Astrocyte (in vitro differentiated cells and primary cell): Measurements from ENCODE around the gene ZNF595.

ENCODE experiments used
- EZH2 ChIP-seq: IDR thresholded peaks from 2 replicates; pipeline ENCODE4 v1.6.1; 2012; ENCODE audit warnings: mild to moderate bottlenecking, low read length, inconsistent platforms; ENCODE audit not compliant: insufficient read depth
- TF ChIP-seq, protein P1 (sequence below): IDR thresholded peaks from 2 replicates; pipeline ENCODE4 v1.5.1; 2011; ENCODE audit warnings: low read depth, mild to moderate bottlenecking, inconsistent platforms, low read length, moderate library complexity; ENCODE audit not compliant: insufficient read depth

DNA sequence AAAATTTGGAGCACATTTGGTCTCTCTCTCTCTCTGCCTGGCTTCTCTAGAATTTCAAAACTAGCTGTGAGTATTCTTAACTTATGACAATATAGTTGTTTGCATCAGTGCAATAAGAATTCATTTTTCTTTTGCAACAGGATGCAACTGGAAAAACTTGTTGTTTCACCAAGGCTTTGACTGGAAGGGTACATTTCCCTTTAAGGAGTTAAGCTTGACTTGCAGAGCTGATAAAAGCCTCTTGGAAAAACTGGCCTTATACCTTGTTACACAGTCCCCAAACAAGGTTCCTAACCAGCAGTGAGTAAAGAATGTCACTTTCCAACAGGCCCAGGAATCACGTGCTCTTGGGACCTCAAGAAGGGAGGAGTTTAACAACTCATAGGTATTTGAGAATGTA, 45.3 kb downstream of the ZNF595 start:
- no peak for TF ChIP-seq EZH2
- TF ChIP-seq, protein P1, sequence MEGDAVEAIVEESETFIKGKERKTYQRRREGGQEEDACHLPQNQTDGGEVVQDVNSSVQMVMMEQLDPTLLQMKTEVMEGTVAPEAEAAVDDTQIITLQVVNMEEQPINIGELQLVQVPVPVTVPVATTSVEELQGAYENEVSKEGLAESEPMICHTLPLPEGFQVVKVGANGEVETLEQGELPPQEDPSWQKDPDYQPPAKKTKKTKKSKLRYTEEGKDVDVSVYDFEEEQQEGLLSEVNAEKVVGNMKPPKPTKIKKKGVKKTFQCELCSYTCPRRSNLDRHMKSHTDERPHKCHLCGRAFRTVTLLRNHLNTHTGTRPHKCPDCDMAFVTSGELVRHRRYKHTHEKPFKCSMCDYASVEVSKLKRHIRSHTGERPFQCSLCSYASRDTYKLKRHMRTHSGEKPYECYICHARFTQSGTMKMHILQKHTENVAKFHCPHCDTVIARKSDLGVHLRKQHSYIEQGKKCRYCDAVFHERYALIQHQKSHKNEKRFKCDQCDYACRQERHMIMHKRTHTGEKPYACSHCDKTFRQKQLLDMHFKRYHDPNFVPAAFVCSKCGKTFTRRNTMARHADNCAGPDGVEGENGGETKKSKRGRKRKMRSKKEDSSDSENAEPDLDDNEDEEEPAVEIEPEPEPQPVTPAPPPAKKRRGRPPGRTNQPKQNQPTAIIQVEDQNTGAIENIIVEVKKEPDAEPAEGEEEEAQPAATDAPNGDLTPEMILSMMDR = no peak
